Choroid plexus epithelial cell (primary cell): ENCODE results near the gene AOPEP.

Experiments used
- DNase-seq: peaks from one replicate; pipeline ENCODE4 v3.0.0-alpha.2; 2010; ENCODE audit warnings: low read depth
- H3K4me3 ChIP-seq: 2 replicates; pipeline ENCODE4 v1.5.1; 2011; ENCODE audit warnings: low read depth, mild to moderate bottlenecking, control low read depth, low read length, moderate library complexity
- TF ChIP-seq, protein P1 (sequence below): conservative IDR thresholded peaks from 2 replicates; pipeline ENCODE4 v1.5.1; 2011; ENCODE audit warnings: low read depth, mild to moderate bottlenecking, control low read depth, inconsistent platforms, low read length, moderate library complexity

Gene AOPEP

DNA sequence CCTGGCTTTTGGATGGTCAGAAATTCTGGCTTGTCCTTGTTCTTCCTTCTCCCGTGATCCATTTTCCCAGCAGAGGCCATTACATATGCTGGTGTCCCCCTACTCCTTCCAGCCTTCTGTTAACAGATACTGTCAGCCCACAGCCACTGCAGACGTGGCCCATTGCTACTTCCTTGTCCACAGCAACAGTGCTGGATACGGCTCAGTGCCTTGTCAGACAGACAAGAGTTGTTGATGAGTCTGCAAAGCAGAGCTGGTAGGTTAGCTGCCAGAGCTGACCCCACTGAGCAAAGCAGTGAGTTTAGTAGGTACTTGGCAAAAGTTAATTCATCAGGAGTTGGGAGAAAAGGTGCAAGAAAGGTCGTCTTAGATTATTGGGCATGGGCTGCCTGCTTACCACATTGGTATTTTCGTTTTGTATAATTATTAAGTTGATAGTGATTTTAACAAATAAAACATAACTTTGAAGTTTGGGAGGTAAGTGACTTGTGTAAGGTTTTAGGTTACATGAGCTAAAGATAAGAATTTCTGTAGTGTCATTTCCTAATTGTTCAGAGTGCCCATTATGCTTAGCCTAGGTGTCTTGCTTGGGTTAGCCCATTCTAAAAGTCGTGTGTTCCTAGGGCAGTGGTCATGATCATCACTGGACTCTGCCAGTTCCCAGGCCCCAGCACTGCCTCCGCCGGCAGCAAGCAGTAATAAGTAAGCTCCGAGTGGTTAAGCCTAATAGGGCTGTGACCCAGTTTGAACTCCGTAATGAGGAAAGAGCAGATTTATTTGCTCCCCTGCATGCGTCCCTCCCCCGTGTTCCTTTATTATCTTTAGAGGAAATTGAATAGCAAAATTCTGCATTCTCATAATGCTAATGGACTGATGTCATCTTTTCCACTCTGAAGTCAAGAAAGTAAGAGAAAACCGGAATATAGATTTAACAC, 299.0 kb downstream of the AOPEP start:
- DNase-seq = peak; percentile 95
- H3K4me3 ChIP-seq = no peak overlapping the region

GRCh38 chr9:95026148-95026524, 299.6 kb downstream of the AOPEP start:
- H3K4me3 ChIP-seq = no peak overlapping the region
- TF ChIP-seq, protein P1, sequence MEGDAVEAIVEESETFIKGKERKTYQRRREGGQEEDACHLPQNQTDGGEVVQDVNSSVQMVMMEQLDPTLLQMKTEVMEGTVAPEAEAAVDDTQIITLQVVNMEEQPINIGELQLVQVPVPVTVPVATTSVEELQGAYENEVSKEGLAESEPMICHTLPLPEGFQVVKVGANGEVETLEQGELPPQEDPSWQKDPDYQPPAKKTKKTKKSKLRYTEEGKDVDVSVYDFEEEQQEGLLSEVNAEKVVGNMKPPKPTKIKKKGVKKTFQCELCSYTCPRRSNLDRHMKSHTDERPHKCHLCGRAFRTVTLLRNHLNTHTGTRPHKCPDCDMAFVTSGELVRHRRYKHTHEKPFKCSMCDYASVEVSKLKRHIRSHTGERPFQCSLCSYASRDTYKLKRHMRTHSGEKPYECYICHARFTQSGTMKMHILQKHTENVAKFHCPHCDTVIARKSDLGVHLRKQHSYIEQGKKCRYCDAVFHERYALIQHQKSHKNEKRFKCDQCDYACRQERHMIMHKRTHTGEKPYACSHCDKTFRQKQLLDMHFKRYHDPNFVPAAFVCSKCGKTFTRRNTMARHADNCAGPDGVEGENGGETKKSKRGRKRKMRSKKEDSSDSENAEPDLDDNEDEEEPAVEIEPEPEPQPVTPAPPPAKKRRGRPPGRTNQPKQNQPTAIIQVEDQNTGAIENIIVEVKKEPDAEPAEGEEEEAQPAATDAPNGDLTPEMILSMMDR = no peak
- DNase-seq = no peak

More for the DNA sequence above, 299.0 kb downstream of the AOPEP start:
- TF ChIP-seq, protein P1 = peak; percentile 64

DNA sequence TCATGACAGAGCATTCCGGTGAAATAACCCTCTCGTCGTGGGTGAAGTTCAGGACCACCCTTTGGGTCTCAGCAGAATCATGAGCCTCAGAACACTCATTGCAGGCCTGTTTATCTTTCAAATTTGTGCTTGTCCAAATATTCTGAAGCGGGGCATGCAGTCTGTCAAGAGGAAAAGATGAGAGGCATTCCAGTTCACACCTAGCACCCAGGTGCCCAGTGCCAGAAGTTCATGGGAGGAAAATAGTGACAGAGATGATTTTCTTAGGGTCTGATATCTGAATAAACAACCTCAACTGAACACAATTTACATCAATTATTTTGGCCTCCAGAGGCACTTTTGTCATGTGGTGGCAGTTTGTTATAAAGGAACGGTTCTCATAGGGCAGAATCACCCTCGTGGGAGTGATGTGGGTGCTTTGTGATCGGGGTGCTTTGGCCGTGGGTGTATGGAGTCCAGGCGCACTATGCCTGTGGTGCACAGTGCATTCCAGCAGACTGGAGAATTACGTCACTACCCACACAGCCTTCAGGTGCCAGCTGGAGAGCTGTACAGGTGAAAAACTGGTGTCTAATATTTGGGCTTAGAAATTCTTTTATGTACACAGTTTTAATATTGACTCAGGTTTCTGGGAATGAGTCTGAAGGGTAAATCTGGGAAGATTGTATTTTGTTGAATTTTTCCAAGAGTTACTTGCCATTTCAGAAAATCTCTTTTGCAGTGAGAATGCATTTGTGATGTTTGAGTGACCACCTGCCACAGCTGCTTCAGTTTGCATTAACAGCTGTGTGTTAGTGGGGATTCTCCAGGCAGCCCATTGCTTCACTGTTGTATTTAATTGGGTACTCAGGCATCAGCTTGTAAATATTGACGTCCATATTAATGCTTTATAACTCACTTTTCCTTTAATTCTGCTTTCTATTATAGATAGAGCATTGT, 301.7 kb downstream of the AOPEP start:
- no peak for DNase-seq
- TF ChIP-seq, protein P1 = no peak
- H3K4me3 ChIP-seq = no peak overlapping the region

DNA sequence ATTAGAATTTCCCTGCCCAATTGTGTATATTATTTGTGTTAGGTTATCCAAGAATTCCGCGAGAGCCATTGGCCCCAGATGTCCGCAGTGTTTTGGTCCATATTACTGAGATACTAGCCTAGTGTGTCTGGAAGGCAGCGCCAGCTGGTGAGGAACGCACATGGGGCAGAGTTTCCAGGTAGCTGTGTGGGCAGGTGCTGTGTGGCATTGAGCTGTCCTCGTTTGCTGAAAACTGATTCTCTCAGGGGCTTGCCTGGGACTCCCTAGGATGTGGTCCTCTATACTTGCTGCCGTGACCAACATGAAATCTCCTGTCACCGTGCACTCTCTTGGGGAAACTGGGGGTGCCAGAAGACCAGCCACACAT, 302.3 kb downstream of the AOPEP start:
- TF ChIP-seq, protein P1 = no peak
- H3K4me3 ChIP-seq = no peak overlapping the region
- no peak for DNase-seq

DNA sequence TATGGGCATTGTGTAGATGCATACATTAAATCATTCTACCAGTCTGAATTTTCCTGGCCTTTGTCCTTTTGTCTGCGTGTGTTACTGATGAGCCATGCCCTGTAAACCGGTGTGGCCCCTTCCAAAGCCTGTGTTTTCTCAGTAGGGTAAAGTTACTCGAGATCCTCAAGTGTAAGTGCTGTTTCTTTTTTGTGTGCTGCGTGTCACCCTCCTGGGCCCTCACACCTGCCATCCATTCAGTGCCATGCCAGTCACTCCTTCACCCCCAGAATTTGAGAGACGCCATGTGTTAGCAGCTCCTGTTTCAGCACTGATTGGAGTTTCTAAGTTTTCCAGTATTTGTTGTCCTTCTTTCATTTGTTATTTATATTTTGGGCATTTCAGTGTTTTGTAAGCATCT, 302.8 kb downstream of the AOPEP start:
- TF ChIP-seq, protein P1 = no peak
- no peak overlapping the region for H3K4me3 ChIP-seq
- DNase-seq = no peak

DNA sequence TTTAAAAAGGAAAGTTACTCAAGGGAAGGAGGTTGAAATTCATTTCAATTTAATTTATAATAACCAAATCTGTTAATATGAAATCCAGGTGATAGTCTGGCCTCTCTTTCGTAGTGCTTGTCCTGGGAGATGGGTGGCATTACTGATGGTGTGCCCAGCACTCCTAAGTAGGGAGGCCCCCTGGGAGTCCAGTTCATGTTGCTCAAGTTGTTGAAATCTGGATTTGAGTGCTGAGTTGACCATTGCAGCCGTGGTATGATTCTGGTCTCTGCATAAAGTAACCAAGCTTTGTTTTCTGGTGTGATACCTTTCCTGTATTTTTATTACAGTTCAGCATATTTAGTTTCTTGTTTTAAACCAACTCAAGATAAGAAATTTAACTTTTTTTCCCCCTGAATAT, 303.2 kb downstream of the AOPEP start:
- DNase-seq = no peak

More for the DNA sequence above, 303.2 kb downstream of the AOPEP start:
- TF ChIP-seq, protein P1 = no peak
- H3K4me3 ChIP-seq = no peak overlapping the region
